ENCODE results near the gene SP6. TPM values are rescaled to one million over a fixed set of nuclear protein-coding genes. Genes with fewer than 3 reads are reported as not detected.

Gene SP6
- total and polyA plus RNA-seq, 4 donors: 0.03 to 0.09 (median 0.06) TPM

GRCh38 chr17:47896672-47897490 is 45.9 kb upstream of the SP6 start:
- DNase-seq (ENCODE audit: low spot score): no peak
- Histone ChIP-seq H3K4me3 (ENCODE audit: low read depth in 1 of 3, low read length in 3 of 3) (peak overlapping the region; percentile 76 to 87 (median 86)), H3K27me3 (ENCODE audit: control insufficient read depth in 4 of 4, insufficient read depth in 4 of 4, low read length in 3 of 4) (no peaks in the 10 kb centered on the region), H3K27ac (ENCODE audit: low read depth in 1 of 2, low read length in 2 of 2) (peak overlapping the region; percentile 89 to 94), H3K9ac (ENCODE audit: low read depth in 1 of 2, low read length in 2 of 2) (peak overlapping the region; percentile 90 to 97), H3K4me1 (ENCODE audit: control insufficient read depth in 4 of 4, insufficient read depth in 4 of 4, low read length in 3 of 4) (peaks cover 3 to 24% (median 13%) of the 10 kb centered on the region in 4 donors), H3K36me3 (ENCODE audit: control insufficient read depth in 4 of 4, insufficient read depth in 3 of 4, low read depth in 1 of 4, low read length in 3 of 4) (no peaks in the 10 kb centered on the region), H3K9me3 (ENCODE audit: control insufficient read depth in 4 of 4, low read length in 3 of 4) (no peaks in the 10 kb centered on the region)
- no peak for TF ChIP-seq NR2F2 (IDR thresholded peaks at IDR 0.05)
- TF ChIP-seq JUND (IDR thresholded peaks at IDR 0.05): no peak
- TF ChIP-seq ATF3 (IDR thresholded peaks at IDR 0.05): no peak
- no peak for TF ChIP-seq HNF4A (conservative IDR thresholded peaks at IDR 0.05)
- TF ChIP-seq FOXA2 (IDR thresholded peaks at IDR 0.05): no peak
- TF ChIP-seq EGR1 (IDR thresholded peaks at IDR 0.05; ENCODE audit: low read depth in 2 of 2): no peak
- no peak for TF ChIP-seq REST (IDR thresholded peaks at IDR 0.05)
- no peak for TF ChIP-seq CTCF (IDR thresholded peaks at IDR 0.05; ENCODE audit: low read depth, low read length, missing input control)
- TF ChIP-seq FOXA1 (IDR thresholded peaks at IDR 0.05): no peak
- TF ChIP-seq RXRA (IDR thresholded peaks at IDR 0.05): no peak
- no peak for TF ChIP-seq TAF1 (conservative IDR thresholded peaks at IDR 0.05)
- no peak for TF ChIP-seq RAD21 (IDR thresholded peaks at IDR 0.05)
- no peak for TF ChIP-seq HNF4G (IDR thresholded peaks at IDR 0.05)
- TF ChIP-seq YY1 (IDR thresholded peaks at IDR 0.05): no peak
- TF ChIP-seq SP1 (IDR thresholded peaks at IDR 0.05): no peak
- no peak for TF ChIP-seq ZBTB33 (IDR thresholded peaks at IDR 0.05)
- TF ChIP-seq MAX (IDR thresholded peaks at IDR 0.05): no peak
- TF ChIP-seq GABPA (IDR thresholded peaks at IDR 0.05 in 1 of 2, conservative IDR thresholded peaks at IDR 0.05 in 1 of 2): no peak
- WGBS: 4% methylated on average over 22 of the region's 22 CpGs

All from liver (tissue), 9 donors.